HepG2 (cell line): ENCODE data around the gene AP2A2. TPM values are rescaled to one million over a fixed set of nuclear protein-coding genes. Genes with fewer than 3 reads are reported as not detected.

ENCODE experiments used
- ATAC-seq: fragments of 200-7000 bp; cut with Tn5 transposase; 3 replicates; pipeline ENCODE4 v1.9.1; 2020; ENCODE audit warnings: mild to moderate bottlenecking, moderate library complexity
- BruUV-seq: library from RNA; stranded (reverse); fragments of 400-500 nt; replicated peaks from 2 replicates; lab custom pipeline; 2021; lab: Mats Ljungman, UMichigan
- CTCF ChIA-PET: fragments of 300-600 bp; formaldehyde crosslinking; extraction: SDS; loops from one replicate; lab custom pipeline; 2021; ENCODE audit warnings: low total read pairs, inconsistent platforms, low intra/inter-chr PET ratio; lab: Yijun Ruan, JAX
- POLR2A ChIA-PET: fragments of 350-600 bp; sonication (Branson Sonifier 250); formaldehyde crosslinking; loops from one replicate; lab custom pipeline; 2020; ENCODE audit warnings: antibody characterized with exemption, inconsistent platforms; lab: Yijun Ruan, JAX
- DNase-seq: peaks from one replicate; pipeline ENCODE4 v3.0.0-alpha.2; 2015; ENCODE audit warnings: low spot score
- FAIRE-seq: peaks from 3 replicates; lab custom pipeline; 2011; peaks lifted over from hg19 to GRCh38; lab: Jason Lieb, UNC
- H2AFZ ChIP-seq: one replicate; pipeline ENCODE4 v1.6.1; 2011; ENCODE audit warnings: low read length, inconsistent platforms
- H3K27ac ChIP-seq: fragments of 300-600 bp; 3 replicates; pipeline ENCODE4 v1.8.0; 2011; ENCODE audit warnings: mixed run types, mild to moderate bottlenecking, mixed read lengths, low read length, inconsistent platforms; ENCODE audit not compliant: insufficient read depth; ENCODE audit errors: extremely low read length
- H3K27me3 ChIP-seq, 2 experiments: fragments of 200-600 bp in 1 of 2; 2 replicates in 1 of 2; 3 replicates in 1 of 2; pipeline versions ENCODE4 v1.6.0 to v1.8.0; 2011; ENCODE audit warnings: low read length in 2 of 2, mild to moderate bottlenecking in 2 of 2, moderate library complexity in 2 of 2, inconsistent platforms in 1 of 2; ENCODE audit not compliant: insufficient read depth in 2 of 2, control insufficient read depth in 1 of 2
- H3K36me3 ChIP-seq, 2 experiments: fragments of 200-600 bp in 1 of 2; replicated peaks in 1 of 2; 2 replicates in 1 of 2; 3 replicates in 1 of 2; pipeline versions ENCODE4 v1.5.1 to v1.8.0; 2011; ENCODE audit warnings: low read length in 2 of 2, inconsistent platforms in 1 of 2; ENCODE audit not compliant: insufficient read depth in 2 of 2, control insufficient read depth in 1 of 2
- H3K4me1 ChIP-seq: 2 replicates; pipeline ENCODE4 v1.5.1; 2012; ENCODE audit warnings: low read length, inconsistent platforms; ENCODE audit not compliant: insufficient read depth
- H3K4me2 ChIP-seq: 2 replicates; pipeline ENCODE4 v1.6.0; 2011; ENCODE audit warnings: low read depth, low read length, inconsistent platforms
- H3K4me3 ChIP-seq, 3 experiments: fragments of 200-600 bp in 1 of 3; sonication (generic), shearing (Covaris generic) in 1 of 3; replicated peaks in 1 of 3; 2 replicates each; pipeline ENCODE4 v1.5.1; 2011 to 2016; ENCODE audit warnings: low read length in 3 of 3, inconsistent platforms in 2 of 3, low read depth in 2 of 3, mild to moderate bottlenecking in 2 of 3, control low read depth in 1 of 3, mixed read lengths in 1 of 3; ENCODE audit not compliant: insufficient read depth in 1 of 3
- H3K79me2 ChIP-seq: one replicate; pipeline ENCODE4 v1.6.1; 2011; ENCODE audit warnings: low read length, inconsistent platforms; ENCODE audit not compliant: insufficient read depth
- H3K9ac ChIP-seq: 2 replicates; pipeline ENCODE4 v1.6.0; 2011; ENCODE audit warnings: mild to moderate bottlenecking, low read depth, low read length, inconsistent platforms; ENCODE audit not compliant: insufficient read depth
- H3K9me3 ChIP-seq: 2 replicates; pipeline ENCODE4 v1.5.1; 2012; ENCODE audit warnings: mild to moderate bottlenecking, low read length
- H4K20me1 ChIP-seq: 2 replicates; pipeline ENCODE4 v1.6.0; 2011; ENCODE audit warnings: inconsistent platforms, mild to moderate bottlenecking, low read length, moderate library complexity; ENCODE audit not compliant: insufficient read depth
- EZH2 ChIP-seq: conservative IDR thresholded peaks from 2 replicates; pipeline ENCODE4 v1.6.1; 2012; ENCODE audit warnings: mild to moderate bottlenecking, low read depth, low read length, moderate library complexity
- HNF4A ChIP-seq: sonication (generic); formaldehyde crosslinking; IDR thresholded peaks from 2 replicates; pipeline ENCODE4 v1.4.0; 2020; ENCODE audit warnings: missing genetic modification reagents
- HNRNPL ChIP-seq: fragments of 200-400 bp; formaldehyde crosslinking; IDR thresholded peaks from 2 replicates; pipeline ENCODE4 v1.6.1; 2017; ENCODE audit warnings: mild to moderate bottlenecking, low read depth, low read length
- MNT ChIP-seq: fragments of 450-650 bp; IDR thresholded peaks from 2 replicates; pipeline ENCODE4 v1.6.1; 2016
- RAD51 ChIP-seq: fragments of 450-650 bp; IDR thresholded peaks from 2 replicates; pipeline ENCODE4 v1.6.1; 2016; ENCODE audit warnings: borderline replicate concordance
- ZNF605 ChIP-seq: sonication (generic); formaldehyde crosslinking; IDR thresholded peaks from 2 replicates; pipeline ENCODE4 v1.8.0; 2022; ENCODE audit warnings: mild to moderate bottlenecking, missing genetic modification reagents
- WGBS: methylation state at CpG from one replicate; pipeline ENCODE4 v1.1.6; 2017; ENCODE audit warnings: low lambda C conversion rate; 5-methylcytosine and 5-hydroxymethylcytosine counted together
- in situ Hi-C: cut with HindIII; loops from 2 replicates; pipeline ENCODE4 v1.10.0; 2017; ENCODE audit warnings: low pct_unique_long_range_greater_than_20kb; ENCODE audit not compliant: extremely low pct_ligation_motif_present
- intact Hi-C: fragments of 100-400 bp; cut with micrococcal nuclease; formaldehyde crosslinking; loops from one replicate; pipeline ENCODE4 v1.10.0; 2022; ENCODE audit not compliant: unreplicated experiment
- polyA plus RNA-seq, 8 experiments: library from polyadenylated mRNA; depleted of rRNA in 3 of 8; stranded (reverse) in 7 of 8; unstranded in 1 of 8; fragments of >200 nt; fragmentation: Illumina TruSeq in 4 of 8; extraction: Trizol in 4 of 8; gene quantifications; 2 replicates each; pipeline versions ENCODE4 v1.2.1 to v1.2.3, GENCODE V29; 2011 to 2016; ENCODE audit warnings: low read depth in 4 of 8, missing spikeins in 1 of 8, mixed read lengths in 1 of 8; ENCODE audit not compliant: insufficient read depth in 1 of 8
- total RNA-seq, 5 experiments: library from RNA; depleted of rRNA; stranded (reverse); fragments of >200 nt; fragmentation: Illumina TruSeq; extraction: Trizol; gene quantifications; 2 replicates each; pipeline ENCODE4 v1.2.3, GENCODE V29; 2016; ENCODE audit warnings: low read depth in 1 of 5

AP2A2 gene
- total and polyA plus RNA-seq, 2 of the 13 experiments (the other 11 are each of a cell fraction or from before 2014, with no cell fraction given) = 25.7 to 75.7 TPM

GRCh38 chr11:1042626-1043562 lies 117.2 kb downstream of the AP2A2 start:
- BruUV-seq = no TSS peak
- Histone ChIP-seq H3K27me3 (peaks cover 9 to 82% of the 10 kb centered on the region in 2 experiments), H3K4me2 (no peak overlapping the region), H3K9me3 (no peaks in the 10 kb centered on the region), H3K4me3 (no peak overlapping the region), H3K36me3 (no peaks in the 10 kb centered on the region), H2AFZ (no peak overlapping the region), H3K4me1 (peaks cover 9% of the 10 kb centered on the region), H3K9ac (no peak overlapping the region), H3K79me2 (no peaks in the 10 kb centered on the region), H3K27ac (no peak overlapping the region), H4K20me1 (no peaks in the 10 kb centered on the region)
- DNase-seq = no peak
- POLR2A ChIA-PET = no interaction called here
- CTCF ChIA-PET = no interaction called here
- WGBS = 20% methylated on average over 6 of the region's 26 CpGs
- intact Hi-C loops (no loop called here), in situ Hi-C loops (no loop called here)
- no peak for ATAC-seq
- TF ChIP-seq HNF4A (CRISPR knock-in tag) (no peak), HNRNPL (0 out of 2 replicates have a peak, but pooled peaks have one; percentile 18)
- FAIRE-seq = no peak

GRCh38 chr11:1043563-1044096 lies 118.0 kb downstream of the AP2A2 start:
- TF ChIP-seq RAD51 (0 out of 2 replicates have a peak, but pooled peaks have one; percentile 24), MNT (peak; percentile 90), ZNF605 (CRISPR knock-in tag) (no peak), EZH2 (0 out of 2 replicates have a peak, but pooled peaks have one; percentile 45)
- TF ChIP-seq, all 625 proteins: peak for 3
- in situ Hi-C loops (no loop called here), intact Hi-C loops (no loop called here)
- Histone ChIP-seq H3K9ac (no peak overlapping the region), H3K9me3 (no peaks in the 10 kb centered on the region), H3K4me3 (no peak overlapping the region), H4K20me1 (no peaks in the 10 kb centered on the region), H3K27ac (no peak overlapping the region), H3K4me2 (no peak overlapping the region), H3K27me3 (peaks cover 10 to 82% of the 10 kb centered on the region in 2 experiments), H3K4me1 (peaks cover 9% of the 10 kb centered on the region), H3K79me2 (no peaks in the 10 kb centered on the region), H2AFZ (no peak overlapping the region), H3K36me3 (no peaks in the 10 kb centered on the region)
- DNase-seq (no peak), FAIRE-seq (no peak), ATAC-seq (no peak)
- BruUV-seq = no TSS peak
- POLR2A ChIA-PET = no interaction called here
- 26% methylated on average over 6 of the region's 20 CpGs for WGBS
- CTCF ChIA-PET = no interaction called here
